HFF-Myc (cell line): ENCODE results near the gene DNMT1.

Experiments
- DNase-seq: peaks from one replicate; pipeline ENCODE4 v3.0.0-alpha.2; 2011; ENCODE audit warnings: low read depth; ENCODE audit errors: extremely low read depth
- H3K4me3 ChIP-seq: replicated peaks from 2 replicates; pipeline ENCODE4 v1.5.1; 2011; ENCODE audit warnings: low read depth, mild to moderate bottlenecking, control low read depth, low read length
- TF ChIP-seq, protein P1 (sequence below): IDR thresholded peaks from 2 replicates; pipeline ENCODE4 v1.5.1; 2012; ENCODE audit warnings: mild to moderate bottlenecking, low read depth, low read length, control low read depth; ENCODE audit errors: missing control alignments

DNMT1 gene

DNA sequence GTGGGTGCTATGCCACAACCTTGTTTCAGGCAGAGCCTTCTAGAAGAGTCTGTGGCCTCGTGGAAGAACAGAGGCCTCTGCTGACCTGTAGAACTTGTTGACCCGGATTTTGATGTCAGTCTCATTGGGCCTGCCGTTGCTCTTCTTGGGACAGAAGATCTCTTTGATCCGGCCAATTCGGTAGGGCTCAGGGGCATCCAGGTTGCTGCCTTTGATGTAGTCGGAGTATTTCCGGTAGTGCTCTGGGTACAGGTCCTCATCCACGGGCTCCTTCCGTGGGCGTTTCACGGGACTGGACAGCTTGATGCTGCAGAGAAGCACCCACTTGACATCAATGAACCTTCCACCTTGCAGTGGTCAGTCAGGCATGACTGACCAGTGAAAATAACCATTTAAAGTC, 51.1 kb downstream of the DNMT1 start:
- DNase-seq, result no peak
- H3K4me3 ChIP-seq, result no peak overlapping the region
- TF ChIP-seq, protein P1, sequence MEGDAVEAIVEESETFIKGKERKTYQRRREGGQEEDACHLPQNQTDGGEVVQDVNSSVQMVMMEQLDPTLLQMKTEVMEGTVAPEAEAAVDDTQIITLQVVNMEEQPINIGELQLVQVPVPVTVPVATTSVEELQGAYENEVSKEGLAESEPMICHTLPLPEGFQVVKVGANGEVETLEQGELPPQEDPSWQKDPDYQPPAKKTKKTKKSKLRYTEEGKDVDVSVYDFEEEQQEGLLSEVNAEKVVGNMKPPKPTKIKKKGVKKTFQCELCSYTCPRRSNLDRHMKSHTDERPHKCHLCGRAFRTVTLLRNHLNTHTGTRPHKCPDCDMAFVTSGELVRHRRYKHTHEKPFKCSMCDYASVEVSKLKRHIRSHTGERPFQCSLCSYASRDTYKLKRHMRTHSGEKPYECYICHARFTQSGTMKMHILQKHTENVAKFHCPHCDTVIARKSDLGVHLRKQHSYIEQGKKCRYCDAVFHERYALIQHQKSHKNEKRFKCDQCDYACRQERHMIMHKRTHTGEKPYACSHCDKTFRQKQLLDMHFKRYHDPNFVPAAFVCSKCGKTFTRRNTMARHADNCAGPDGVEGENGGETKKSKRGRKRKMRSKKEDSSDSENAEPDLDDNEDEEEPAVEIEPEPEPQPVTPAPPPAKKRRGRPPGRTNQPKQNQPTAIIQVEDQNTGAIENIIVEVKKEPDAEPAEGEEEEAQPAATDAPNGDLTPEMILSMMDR, result no peak

DNA sequence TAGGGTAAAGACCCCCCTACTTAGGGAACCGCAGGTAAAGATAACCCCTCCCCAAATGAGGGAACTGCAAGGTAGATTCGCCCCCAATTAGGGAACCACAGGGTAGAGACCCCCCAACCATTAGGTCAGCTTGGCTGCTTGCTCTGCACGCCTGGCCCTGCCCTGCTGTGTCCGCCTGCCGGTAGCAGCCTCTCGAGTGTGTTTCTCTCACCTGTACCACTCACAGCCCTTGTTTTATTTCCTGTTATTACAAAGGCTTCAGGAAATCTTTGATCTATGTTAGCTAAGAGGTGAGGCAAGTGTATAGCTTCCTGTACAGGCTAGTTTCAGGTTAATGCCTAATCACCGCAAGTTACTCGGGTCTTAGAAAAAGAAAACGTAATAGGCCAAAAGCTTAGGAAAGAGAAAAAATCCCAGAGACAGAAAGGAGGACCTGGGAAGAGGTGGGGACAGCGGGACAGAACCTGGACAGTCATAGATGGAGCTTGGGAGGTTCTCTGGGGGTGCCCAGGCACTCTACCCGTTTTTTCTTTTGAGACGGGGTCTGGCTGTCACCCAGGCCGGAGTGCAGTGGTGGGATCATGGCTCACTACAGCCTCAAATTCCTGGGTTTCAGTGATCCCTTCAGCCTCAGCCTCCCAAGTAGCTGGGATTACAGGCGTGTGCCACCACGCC, 51.9 kb downstream of the DNMT1 start:
- TF ChIP-seq, protein P1, result no peak
- DNase-seq, result no peak
- H3K4me3 ChIP-seq, result no peak overlapping the region

DNA sequence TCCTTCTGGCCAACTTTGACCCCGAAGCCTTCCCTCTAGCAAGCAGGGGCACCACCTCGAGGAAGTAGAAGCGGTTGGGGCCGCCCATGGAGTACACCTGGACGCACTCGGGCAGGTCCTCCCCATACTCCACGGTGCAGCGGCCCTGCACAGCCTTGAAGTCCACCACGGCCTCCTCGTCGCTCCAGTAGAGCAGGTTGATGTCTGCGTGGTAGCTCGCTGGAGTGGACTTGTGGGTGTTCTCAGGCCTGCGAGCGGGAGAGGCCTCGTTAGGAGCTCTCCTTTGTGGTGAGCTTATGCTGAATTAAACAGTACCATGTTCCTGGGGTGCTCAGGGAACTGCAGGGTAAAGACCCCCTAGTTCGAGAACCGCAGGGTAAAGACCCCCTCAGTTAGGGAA, 52.8 kb downstream of the DNMT1 start:
- TF ChIP-seq, protein P1, result no peak
- no peak overlapping the region for H3K4me3 ChIP-seq
- no peak for DNase-seq

DNA sequence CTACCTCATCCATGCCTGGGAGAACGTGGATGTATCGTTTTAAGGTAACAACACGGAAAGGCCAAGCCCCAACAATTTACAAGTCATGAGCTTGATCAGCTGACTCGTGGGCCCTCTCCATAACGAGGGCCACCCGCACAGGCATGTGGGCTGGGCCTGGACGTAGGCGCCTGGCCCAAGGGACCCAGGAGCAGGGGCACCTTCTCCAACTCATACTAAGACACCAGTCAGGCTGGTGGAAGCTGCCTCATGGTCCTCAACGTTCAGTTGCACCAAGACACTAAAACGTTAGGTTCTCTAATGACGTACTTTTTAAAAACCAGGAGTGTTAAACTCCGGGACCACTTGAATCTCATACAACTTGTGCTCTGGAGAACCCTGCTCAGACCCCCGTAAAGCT, 53.3 kb downstream of the DNMT1 start:
- TF ChIP-seq, protein P1, result no peak
- DNase-seq, result no peak
- no peak overlapping the region for H3K4me3 ChIP-seq

DNA sequence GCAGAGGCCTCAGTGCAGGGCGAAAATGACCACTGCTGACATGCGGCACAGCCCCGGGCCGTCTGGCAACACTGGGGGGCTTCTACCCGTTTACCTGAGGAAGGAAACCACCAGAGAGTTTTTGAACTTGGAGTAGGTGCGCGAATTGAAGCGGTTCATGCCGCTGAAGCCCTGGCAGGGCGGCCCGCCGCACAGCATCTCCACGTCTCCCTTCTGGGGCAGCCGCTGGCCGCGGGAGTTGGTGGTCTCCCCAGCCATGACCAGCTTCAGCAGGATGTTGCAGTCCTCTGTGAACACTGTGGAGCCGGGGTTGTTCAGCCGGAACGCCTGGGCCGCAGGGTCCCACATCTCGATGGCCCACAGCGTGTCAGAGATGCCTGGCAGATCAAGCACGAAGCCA, 54.8 kb downstream of the DNMT1 start:
- H3K4me3 ChIP-seq, result no peak overlapping the region
- TF ChIP-seq, protein P1, result no peak
- no peak for DNase-seq

DNA sequence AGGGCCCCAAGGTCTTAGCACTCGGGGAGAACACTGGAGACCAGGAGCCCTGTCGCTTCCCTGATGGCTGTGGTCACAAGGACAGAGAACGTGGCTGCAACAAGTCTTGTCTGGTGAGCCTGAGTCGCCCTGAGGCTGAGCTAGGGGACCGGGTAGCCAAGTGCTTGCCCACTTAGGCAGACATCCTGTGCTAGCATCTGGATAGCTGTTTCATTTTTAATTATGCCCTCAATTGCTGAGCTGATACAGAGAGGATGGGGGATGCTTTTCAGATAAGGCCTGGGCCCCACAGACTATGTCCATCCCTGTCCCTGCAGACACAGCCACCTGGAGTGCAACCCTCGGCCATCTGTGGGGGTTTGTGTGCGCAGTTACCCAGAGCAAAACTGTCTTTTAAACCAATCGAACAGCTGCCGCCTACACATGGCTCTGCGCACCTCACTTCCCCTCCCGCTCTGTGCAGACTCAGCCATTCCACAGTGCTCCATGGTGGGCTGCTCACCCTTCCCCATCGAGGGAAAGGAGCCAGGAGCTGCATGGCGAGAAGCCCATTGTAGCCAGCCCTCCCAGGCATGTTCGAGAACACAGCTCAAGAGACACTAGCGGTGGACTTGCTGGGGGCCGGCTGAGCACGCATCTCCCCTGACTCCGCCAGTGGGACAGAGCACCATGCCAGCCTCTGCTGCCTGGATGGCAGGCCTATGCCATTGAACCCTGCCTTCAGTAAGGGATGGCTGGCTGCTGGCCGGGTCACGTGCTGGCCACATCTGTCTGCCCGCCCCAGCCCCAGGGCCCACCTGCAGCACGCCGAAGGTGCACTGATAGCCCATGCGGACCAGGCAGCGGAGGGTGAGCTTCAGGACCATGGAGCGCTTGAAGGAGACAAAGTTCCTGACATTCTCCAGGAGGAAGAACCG, 55.6 kb downstream of the DNMT1 start:
- TF ChIP-seq, protein P1, result no peak
- no peak for DNase-seq
- H3K4me3 ChIP-seq, result no peak overlapping the region
